ENCODE measurements around the gene SPEF1. TPM values are rescaled to one million over a fixed set of nuclear protein-coding genes. Genes with fewer than 3 reads are reported as not detected.

Gene SPEF1
- total and polyA plus RNA-seq, 2 of the 13 experiments (the other 11 are each of a cell fraction or from before 2014, with no cell fraction given): 0.11 to 0.27 TPM

GRCh38 chr20:3795511-3796468 is 14.5 kb upstream of the SPEF1 start, which contains the start of gene CDC25B (continued):
- peak; percentile 99 for TF ChIP-seq FOXM1 (CRISPR knock-in tag; IDR thresholded peaks at IDR 0.05)
- TF ChIP-seq PRMT3 (CRISPR knock-in tag; IDR thresholded peaks at IDR 0.05; ENCODE audit: borderline replicate concordance, low read depth): no peak
- peak; percentile 83 for TF ChIP-seq JUN (CRISPR knock-in tag; IDR thresholded peaks at IDR 0.05)
- no peak for TF ChIP-seq RNF219 (CRISPR knock-in tag; IDR thresholded peaks at IDR 0.05)
- no peak; the same call in 1 of the 2 replicates for TF ChIP-seq CCDC6 (CRISPR knock-in tag; IDR thresholded peaks at IDR 0.05)
- TF ChIP-seq, protein P1, sequence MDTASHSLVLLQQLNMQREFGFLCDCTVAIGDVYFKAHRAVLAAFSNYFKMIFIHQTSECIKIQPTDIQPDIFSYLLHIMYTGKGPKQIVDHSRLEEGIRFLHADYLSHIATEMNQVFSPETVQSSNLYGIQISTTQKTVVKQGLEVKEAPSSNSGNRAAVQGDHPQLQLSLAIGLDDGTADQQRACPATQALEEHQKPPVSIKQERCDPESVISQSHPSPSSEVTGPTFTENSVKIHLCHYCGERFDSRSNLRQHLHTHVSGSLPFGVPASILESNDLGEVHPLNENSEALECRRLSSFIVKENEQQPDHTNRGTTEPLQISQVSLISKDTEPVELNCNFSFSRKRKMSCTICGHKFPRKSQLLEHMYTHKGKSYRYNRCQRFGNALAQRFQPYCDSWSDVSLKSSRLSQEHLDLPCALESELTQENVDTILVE (CRISPR knock-in tag; IDR thresholded peaks at IDR 0.05): no peak
- TF ChIP-seq MED1 (CRISPR knock-in tag; IDR thresholded peaks at IDR 0.05): peak; percentile 5; the same call in 1 of the 2 replicates
- TF ChIP-seq ARNT2 (CRISPR knock-in tag; IDR thresholded peaks at IDR 0.05; ENCODE audit: low read depth): peak; percentile 50; the same call in 1 of the 2 replicates
- peak; percentile 62; the same call in 1 of the 2 replicates for TF ChIP-seq DMAP1 (CRISPR knock-in tag; IDR thresholded peaks at IDR 0.05)
- no peak for TF ChIP-seq CENPBD1 (CRISPR knock-in tag; IDR thresholded peaks at IDR 0.05; ENCODE audit: borderline replicate concordance, low read depth)
- 0 out of 2 replicates have a peak, but pooled peaks have one; percentile 38 for TF ChIP-seq MIER3 (CRISPR knock-in tag; IDR thresholded peaks at IDR 0.05; ENCODE audit: borderline replicate concordance)
- TF ChIP-seq HOXA9 (CRISPR knock-in tag; IDR thresholded peaks at IDR 0.05; ENCODE audit: borderline replicate concordance): no peak
- peak; percentile 96 for TF ChIP-seq DRAP1 (CRISPR knock-in tag; IDR thresholded peaks at IDR 0.05)
- TF ChIP-seq NR2F2 (IDR thresholded peaks at IDR 0.05; ENCODE audit: borderline replicate concordance, low read depth): peak; percentile 13; the same call in 1 of the 2 replicates
- TF ChIP-seq ZNF276 (CRISPR knock-in tag; IDR thresholded peaks at IDR 0.05; ENCODE audit: low read depth): 0 out of 2 replicates have a peak, but pooled peaks have one; percentile 50
